ENCODE data around the gene TMEM270. TPM values are rescaled to one million over a fixed set of nuclear protein-coding genes. Genes with fewer than 3 reads are reported as not detected.
"Not testable (repeated sequence)": the region's sequence is repeated elsewhere in the genome, so short reads cannot be mapped to it uniquely, and the experiment has no call there.

TMEM270 gene
- total and polyA plus RNA-seq, 8 donors: 0.25 to 0.31 TPM; not detected in 6

- TF ChIP-seq CTCF (IDR thresholded peaks at IDR 0.05): no peak
- no peak for DNase-seq
- Histone ChIP-seq H3K27ac (no peak overlapping the region), H3K9me3 (no peaks in the 10 kb centered on the region), H3K36me3 (no peaks in the 10 kb centered on the region), H3K4me3 (no peak overlapping the region), H3K27me3 (no peaks in the 10 kb centered on the region), H3K4me1 (no peaks in the 10 kb centered on the region)
- FAIRE-seq: no peak
- intact Hi-C loops (cut with DNase I): no loop called here
- WGBS, 2 donors: 31 to 32% methylated on average over 5 of the region's 5 CpGs
- peak in 1 of 4 donors; percentile 19 for ATAC-seq
Observed at GRCh38 chr7:73881352-73882046, 20.5 kb downstream of the TMEM270 start.

GRCh38 chr7:73882047-73882402 is 21.1 kb downstream of the TMEM270 start:
- DNase-seq (no peak), ATAC-seq (no peak), FAIRE-seq (no peak)
- H3K4me3 ChIP-seq: no peak overlapping the region
- H3K27ac ChIP-seq: no peak overlapping the region
- intact Hi-C loops (cut with DNase I): no loop called here
- no peaks in the 10 kb centered on the region for H3K9me3 ChIP-seq
- 73 to 86% methylated on average over 3 of the region's 3 CpGs for WGBS, 2 donors
- H3K4me1 ChIP-seq: no peaks in the 10 kb centered on the region
- H3K36me3 ChIP-seq: no peaks in the 10 kb centered on the region
- H3K27me3 ChIP-seq: no peaks in the 10 kb centered on the region
- TF ChIP-seq CTCF (IDR thresholded peaks at IDR 0.05): no peak

- 92 to 94% methylated on average over 3 of the region's 3 CpGs for WGBS, 2 donors
- intact Hi-C loops (cut with DNase I); H3K4me1 ChIP-seq; FAIRE-seq; H3K9me3 ChIP-seq; ATAC-seq; DNase-seq; H3K27me3 ChIP-seq; H3K36me3 ChIP-seq; H3K27ac ChIP-seq; H3K4me3 ChIP-seq: not testable (repeated sequence)
Observed at GRCh38 chr7:73884867-73885422, 24.0 kb downstream of the TMEM270 start.

- TF ChIP-seq CTCF (IDR thresholded peaks at IDR 0.05): no peak
- no peaks in the 10 kb centered on the region for H3K27me3 ChIP-seq
- H3K9me3 ChIP-seq: no peaks in the 10 kb centered on the region
- 84 to 95% methylated on average over 3 of the region's 3 CpGs for WGBS, 2 donors
- no peak overlapping the region for H3K27ac ChIP-seq
- no peaks in the 10 kb centered on the region for H3K4me1 ChIP-seq
- H3K4me3 ChIP-seq: no peak overlapping the region
- no peaks in the 10 kb centered on the region for H3K36me3 ChIP-seq
- FAIRE-seq (no peak), ATAC-seq (no peak), DNase-seq (no peak)
- intact Hi-C loops (cut with DNase I): no loop called here
Observed at GRCh38 chr7:73885433-73885974, 24.5 kb downstream of the TMEM270 start.

- Histone ChIP-seq H3K4me1 (no peaks in the 10 kb centered on the region), H3K36me3 (no peaks in the 10 kb centered on the region), H3K27me3 (no peaks in the 10 kb centered on the region), H3K27ac (no peak overlapping the region), H3K9me3 (no peaks in the 10 kb centered on the region), H3K4me3 (no peak overlapping the region)
- no peak for TF ChIP-seq CTCF (IDR thresholded peaks at IDR 0.05)
- DNase-seq (no peak), FAIRE-seq (no peak), ATAC-seq (peak in 3 of 4 donors; percentile 47 to 56 (median 54))
- intact Hi-C loops (cut with DNase I): no loop called here
- 58 to 60% methylated on average over 17 to 25 of the region's 25 CpGs for WGBS, 2 donors
Observed at GRCh38 chr7:73885975-73886798, 25.2 kb downstream of the TMEM270 start.

Data from pancreas (tissue), 10 donors.